Neural progenitor cell (in vitro differentiated cells): ENCODE data around the gene DNLZ. TPM values are rescaled to one million over a fixed set of nuclear protein-coding genes. Genes with fewer than 3 reads are reported as not detected.

ENCODE experiments used
- DNase-seq: peaks from one replicate; pipeline ENCODE4 v3.0.0-alpha.2; 2016; ENCODE audit warnings: low spot score
- H2AFZ ChIP-seq: fragments of 200-600 bp; sonication (generic); replicated peaks from 2 replicates; pipeline ENCODE4 v1.6.1; 2016; ENCODE audit warnings: antibody characterized with exemption
- H3F3A ChIP-seq: fragments of 200-600 bp; sonication (generic); 2 replicates; pipeline ENCODE4 v1.6.1; 2016; ENCODE audit warnings: antibody characterized with exemption, low read depth
- H3K27ac ChIP-seq: fragments of 200-600 bp; sonication (generic); 2 replicates; pipeline ENCODE4 v1.5.1; 2016; ENCODE audit warnings: mild to moderate bottlenecking
- H3K27me3 ChIP-seq: fragments of 200-600 bp; sonication (generic); 2 replicates; pipeline ENCODE4 v1.6.1; 2016; ENCODE audit warnings: mild to moderate bottlenecking, moderate library complexity
- H3K36me3 ChIP-seq: fragments of 200-600 bp; sonication (generic); 2 replicates; pipeline ENCODE4 v1.5.1; 2016
- H3K4me1 ChIP-seq: fragments of 200-600 bp; sonication (generic); 2 replicates; pipeline ENCODE4 v1.6.1; 2016; ENCODE audit warnings: mixed run types
- H3K4me2 ChIP-seq: fragments of 200-600 bp; sonication (generic); 2 replicates; pipeline ENCODE4 v1.6.1; 2016
- H3K4me3 ChIP-seq: fragments of 200-600 bp; sonication (generic); 2 replicates; pipeline ENCODE4 v1.5.1; 2016
- H3K79me2 ChIP-seq: fragments of 200-600 bp; sonication (generic); 2 replicates; pipeline ENCODE4 v1.6.1; 2016; ENCODE audit warnings: low read depth
- H3K9ac ChIP-seq: fragments of 200-600 bp; sonication (generic); 2 replicates; pipeline ENCODE4 v1.6.1; 2016
- H3K9me3 ChIP-seq: fragments of 200-600 bp; sonication (generic); 2 replicates; pipeline ENCODE4 v1.5.1; 2016; ENCODE audit warnings: low read depth
- H4K20me1 ChIP-seq: fragments of 200-600 bp; sonication (generic); 2 replicates; pipeline ENCODE4 v1.6.1; 2016; ENCODE audit warnings: low read depth
- H3K27ac Mint-ChIP-seq: 3 replicates; pipeline ENCODE4 v1.8.0; 2021; ENCODE audit warnings: mixed read lengths
- H3K27me3 Mint-ChIP-seq: 2 replicates; pipeline ENCODE4 v1.8.0; 2022; ENCODE audit warnings: low read depth, mild to moderate bottlenecking, inconsistent platforms, moderate library complexity, mixed read lengths; ENCODE audit not compliant: insufficient read depth
- H3K36me3 Mint-ChIP-seq: 3 replicates; pipeline ENCODE4 v1.8.0; 2021; ENCODE audit warnings: mixed read lengths
- H3K4me1 Mint-ChIP-seq: 3 replicates; pipeline ENCODE4 v1.8.0; 2021; ENCODE audit warnings: mixed read lengths
- H3K4me3 Mint-ChIP-seq: 3 replicates; pipeline ENCODE4 v1.8.0; 2021; ENCODE audit warnings: mild to moderate bottlenecking, moderate library complexity, mixed read lengths
- H3K9me3 Mint-ChIP-seq: 3 replicates; pipeline ENCODE4 v1.8.0; 2020; ENCODE audit warnings: mixed read lengths
- CTCF ChIP-seq: fragments of 200-600 bp; sonication (generic); IDR thresholded peaks from 2 replicates; pipeline ENCODE4 v1.5.1; 2017; ENCODE audit warnings: antibody characterized with exemption, mild to moderate bottlenecking
- EZH2 ChIP-seq: fragments of 200-600 bp; sonication (generic); IDR thresholded peaks from 2 replicates; pipeline ENCODE4 v1.6.1; 2017; ENCODE audit warnings: antibody characterized with exemption, mild to moderate bottlenecking, moderate library complexity
- EZH2phosphoT487 ChIP-seq: fragments of 200-600 bp; sonication (generic); IDR thresholded peaks from 2 replicates; pipeline ENCODE4 v1.6.1; 2017; ENCODE audit warnings: antibody characterized with exemption
- total RNA-seq: library from RNA; depleted of rRNA; stranded (reverse); fragments of >200 nt; gene quantifications from 2 replicates; pipeline ENCODE4 v1.2.3, GENCODE V29; 2015; ENCODE audit warnings: low replicate concordance

The DNLZ gene
- total RNA-seq, 1 donor from 2014 or later, result 3.4 TPM

- Histone ChIP-seq H3K9me3 (no peaks in the 10 kb centered on the region), H3K4me3 (no peak overlapping the region), H4K20me1 (peaks cover 4% of the 10 kb centered on the region), H3K4me2 (no peak overlapping the region), H3F3A (no peaks in the 10 kb centered on the region), H3K9ac (no peak overlapping the region), H3K79me2 (peaks cover 2% of the 10 kb centered on the region), H3K27me3 (no peaks in the 10 kb centered on the region), H2AFZ (no peak overlapping the region), H3K36me3 (no peaks in the 10 kb centered on the region), H3K27ac (no peak overlapping the region), H3K4me1 (no peaks in the 10 kb centered on the region)
- H3K4me3 Mint-ChIP-seq, result no peak overlapping the region
- H3K27ac Mint-ChIP-seq, result no peak overlapping the region
- no peak for TF ChIP-seq EZH2
- no peak for TF ChIP-seq CTCF
- H3K9me3 Mint-ChIP-seq, result no peaks in the 10 kb centered on the region
- no peak for DNase-seq
- H3K36me3 Mint-ChIP-seq, result peaks cover 11% of the 10 kb centered on the region
- H3K4me1 Mint-ChIP-seq, result no peaks in the 10 kb centered on the region
- H3K27me3 Mint-ChIP-seq, result no peaks in the 10 kb centered on the region
Measured at GRCh38 chr9:136392538-136393449, 29.2 kb upstream of the DNLZ start.

GRCh38 chr9:136391737-136392537, 28.4 kb upstream of the DNLZ start:
- H3K9ac ChIP-seq, result no peak overlapping the region
- H4K20me1 ChIP-seq, result peaks cover 4% of the 10 kb centered on the region
- no peak overlapping the region for H3K4me3 ChIP-seq
- H3K79me2 ChIP-seq, result no peaks in the 10 kb centered on the region
- Mint-ChIP-seq H3K4me3 (no peak overlapping the region), H3K36me3 (peaks cover 16% of the 10 kb centered on the region), H3K4me1 (no peaks in the 10 kb centered on the region), H3K27ac (no peak overlapping the region), H3K9me3 (no peaks in the 10 kb centered on the region), H3K27me3 (no peaks in the 10 kb centered on the region)
- H3K9me3 ChIP-seq, result no peaks in the 10 kb centered on the region
- no peaks in the 10 kb centered on the region for H3K27me3 ChIP-seq
- no peak overlapping the region for H3K27ac ChIP-seq
- TF ChIP-seq EZH2 (no peak), CTCF (no peak), EZH2phosphoT487 (no peak)
- H3K4me2 ChIP-seq, result no peak overlapping the region
- no peaks in the 10 kb centered on the region for H3K4me1 ChIP-seq
- no peaks in the 10 kb centered on the region for H3F3A ChIP-seq
- H2AFZ ChIP-seq, result no peak overlapping the region
- H3K36me3 ChIP-seq, result no peaks in the 10 kb centered on the region
- no peak for DNase-seq

- DNase-seq, result no peak
- no peak overlapping the region for H3K4me3 Mint-ChIP-seq
- no peaks in the 10 kb centered on the region for H4K20me1 ChIP-seq
- H3K9ac ChIP-seq, result no peak overlapping the region
- TF ChIP-seq CTCF, result no peak
- no peak for TF ChIP-seq EZH2phosphoT487
- TF ChIP-seq EZH2, result no peak
- H3K9me3 ChIP-seq, result no peaks in the 10 kb centered on the region
- H3K9me3 Mint-ChIP-seq, result no peaks in the 10 kb centered on the region
- H3K27me3 ChIP-seq, result no peaks in the 10 kb centered on the region
- H3K4me1 ChIP-seq, result no peaks in the 10 kb centered on the region
- H3K27ac ChIP-seq, result no peak overlapping the region
- H3K79me2 ChIP-seq, result no peaks in the 10 kb centered on the region
- H3K36me3 Mint-ChIP-seq, result peaks cover 20% of the 10 kb centered on the region
- no peak overlapping the region for H3K27ac Mint-ChIP-seq
- peaks cover 3% of the 10 kb centered on the region for H3K36me3 ChIP-seq
- H3F3A ChIP-seq, result no peaks in the 10 kb centered on the region
- no peaks in the 10 kb centered on the region for H3K4me1 Mint-ChIP-seq
- no peak overlapping the region for H3K4me2 ChIP-seq
- no peak overlapping the region for H2AFZ ChIP-seq
- no peaks in the 10 kb centered on the region for H3K27me3 Mint-ChIP-seq
- H3K4me3 ChIP-seq, result no peak overlapping the region
Measured at GRCh38 chr9:136389396-136389795, 25.9 kb upstream of the DNLZ start.
